Measurements from ENCODE around the gene NMNAT2. TPM values are rescaled to one million over a fixed set of nuclear protein-coding genes. Genes with fewer than 3 reads are reported as not detected.

Gene NMNAT2
- total RNA-seq, 1 experiment from 2014 or later: not detected

DNA sequence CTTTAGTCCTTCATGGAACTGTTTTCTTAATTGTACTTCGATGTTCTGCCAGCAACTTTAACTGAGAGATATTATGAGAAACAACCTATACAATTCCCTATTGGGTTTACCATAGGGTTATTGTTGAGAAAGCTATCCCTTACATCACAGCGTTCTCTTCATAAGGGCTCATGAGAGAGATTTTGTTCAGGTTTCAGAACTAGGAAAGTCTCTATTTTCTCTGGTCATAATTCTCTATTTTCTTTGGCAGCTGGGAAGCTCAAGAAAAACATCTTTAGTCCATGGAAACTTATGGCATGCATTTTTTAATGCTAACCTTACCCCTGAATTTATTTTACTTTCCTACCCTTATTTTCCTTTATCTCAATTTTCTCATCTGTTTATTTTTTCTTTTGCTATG is 38.2 kb downstream of the NMNAT2 start:
- CTCF ChIA-PET: no interaction called here
- Histone ChIP-seq H3K79me2 (ENCODE audit: insufficient read depth, low read length) (no peaks in the 10 kb centered on the region), H3K4me2 (ENCODE audit: low read length) (no peak overlapping the region), H3K4me3 (replicated peaks in 1 of 2; ENCODE audit: low read depth in 1 of 2, low read length in 2 of 2) (no peak overlapping the region), H3K27ac (ENCODE audit: low read depth, low read length) (no peak overlapping the region), H3K36me3 (ENCODE audit: control insufficient read depth in 1 of 2, insufficient read depth in 2 of 2, low read length in 2 of 2) (no peaks in the 10 kb centered on the region), H3K9ac (ENCODE audit: low read length) (no peak overlapping the region), H3K9me3 (ENCODE audit: control insufficient read depth in 1 of 2, insufficient read depth in 1 of 2, low read depth in 1 of 2, low read length in 2 of 2) (no peaks in the 10 kb centered on the region), H3K27me3 (ENCODE audit: insufficient read depth, low read length) (no peaks in the 10 kb centered on the region), H3K4me1 (ENCODE audit: control insufficient read depth in 1 of 2, insufficient read depth in 2 of 2, low read length in 2 of 2) (no peaks in the 10 kb centered on the region), H4K20me1 (ENCODE audit: insufficient read depth) (no peaks in the 10 kb centered on the region), H2AFZ (ENCODE audit: low read depth, low read length, poor library complexity, severe bottlenecking) (no peak overlapping the region), H3K9me2 (ENCODE audit: insufficient read depth) (no peaks in the 10 kb centered on the region)
- DNase-seq (ENCODE audit: low read depth, low spot score) (no peak), ATAC-seq (no peak)
- BruUV-seq (replicated peaks): no TSS peak
- RAD21 ChIA-PET (ENCODE audit: low non-redundant PET in 1 of 2, low total read pairs in 2 of 2, uncharacterized antibody in 2 of 2, unreplicated experiment in 2 of 2): no interaction called here
- intact Hi-C loops (cut with micrococcal nuclease): no loop called here
- TF ChIP-seq, protein P1, sequence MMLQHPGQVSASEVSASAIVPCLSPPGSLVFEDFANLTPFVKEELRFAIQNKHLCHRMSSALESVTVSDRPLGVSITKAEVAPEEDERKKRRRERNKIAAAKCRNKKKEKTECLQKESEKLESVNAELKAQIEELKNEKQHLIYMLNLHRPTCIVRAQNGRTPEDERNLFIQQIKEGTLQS (IDR thresholded peaks at IDR 0.05): no peak
- TF ChIP-seq EGR1 (IDR thresholded peaks at IDR 0.05; ENCODE audit: low read depth) (no peak), JUND (IDR thresholded peaks at IDR 0.05) (no peak), POLR2A (IDR thresholded peaks at IDR 0.05; ENCODE audit: borderline replicate concordance, extremely low read depth, insufficient read depth, insufficient read length) (no peak), CBX3 (IDR thresholded peaks at IDR 0.05; ENCODE audit: low read depth) (no peak), POLR2AphosphoS5 (IDR thresholded peaks at IDR 0.05; ENCODE audit: low read depth, low read length) (no peak), SP1 (IDR thresholded peaks at IDR 0.05; ENCODE audit: low read depth) (no peak), EZH2 (IDR thresholded peaks at IDR 0.05) (no peak), FOSL1 (IDR thresholded peaks at IDR 0.05; ENCODE audit: low read depth) (no peak)
- TF ChIP-seq, protein P2, sequence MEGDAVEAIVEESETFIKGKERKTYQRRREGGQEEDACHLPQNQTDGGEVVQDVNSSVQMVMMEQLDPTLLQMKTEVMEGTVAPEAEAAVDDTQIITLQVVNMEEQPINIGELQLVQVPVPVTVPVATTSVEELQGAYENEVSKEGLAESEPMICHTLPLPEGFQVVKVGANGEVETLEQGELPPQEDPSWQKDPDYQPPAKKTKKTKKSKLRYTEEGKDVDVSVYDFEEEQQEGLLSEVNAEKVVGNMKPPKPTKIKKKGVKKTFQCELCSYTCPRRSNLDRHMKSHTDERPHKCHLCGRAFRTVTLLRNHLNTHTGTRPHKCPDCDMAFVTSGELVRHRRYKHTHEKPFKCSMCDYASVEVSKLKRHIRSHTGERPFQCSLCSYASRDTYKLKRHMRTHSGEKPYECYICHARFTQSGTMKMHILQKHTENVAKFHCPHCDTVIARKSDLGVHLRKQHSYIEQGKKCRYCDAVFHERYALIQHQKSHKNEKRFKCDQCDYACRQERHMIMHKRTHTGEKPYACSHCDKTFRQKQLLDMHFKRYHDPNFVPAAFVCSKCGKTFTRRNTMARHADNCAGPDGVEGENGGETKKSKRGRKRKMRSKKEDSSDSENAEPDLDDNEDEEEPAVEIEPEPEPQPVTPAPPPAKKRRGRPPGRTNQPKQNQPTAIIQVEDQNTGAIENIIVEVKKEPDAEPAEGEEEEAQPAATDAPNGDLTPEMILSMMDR (IDR thresholded peaks at IDR 0.05 in 2 of 3, conservative IDR thresholded peaks at IDR 0.05 in 1 of 3; ENCODE audit: borderline replicate concordance in 1 of 3, insufficient read depth in 1 of 3, low read depth in 2 of 3, low read length in 2 of 3): no peak
- TF ChIP-seq, protein P3, sequence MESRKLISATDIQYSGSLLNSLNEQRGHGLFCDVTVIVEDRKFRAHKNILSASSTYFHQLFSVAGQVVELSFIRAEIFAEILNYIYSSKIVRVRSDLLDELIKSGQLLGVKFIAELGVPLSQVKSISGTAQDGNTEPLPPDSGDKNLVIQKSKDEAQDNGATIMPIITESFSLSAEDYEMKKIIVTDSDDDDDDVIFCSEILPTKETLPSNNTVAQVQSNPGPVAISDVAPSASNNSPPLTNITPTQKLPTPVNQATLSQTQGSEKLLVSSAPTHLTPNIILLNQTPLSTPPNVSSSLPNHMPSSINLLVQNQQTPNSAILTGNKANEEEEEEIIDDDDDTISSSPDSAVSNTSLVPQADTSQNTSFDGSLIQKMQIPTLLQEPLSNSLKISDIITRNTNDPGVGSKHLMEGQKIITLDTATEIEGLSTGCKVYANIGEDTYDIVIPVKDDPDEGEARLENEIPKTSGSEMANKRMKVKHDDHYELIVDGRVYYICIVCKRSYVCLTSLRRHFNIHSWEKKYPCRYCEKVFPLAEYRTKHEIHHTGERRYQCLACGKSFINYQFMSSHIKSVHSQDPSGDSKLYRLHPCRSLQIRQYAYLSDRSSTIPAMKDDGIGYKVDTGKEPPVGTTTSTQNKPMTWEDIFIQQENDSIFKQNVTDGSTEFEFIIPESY (IDR thresholded peaks at IDR 0.05; ENCODE audit: extremely low read depth, insufficient replicate concordance, low read length): no peak
- TF ChIP-seq, protein P4, sequence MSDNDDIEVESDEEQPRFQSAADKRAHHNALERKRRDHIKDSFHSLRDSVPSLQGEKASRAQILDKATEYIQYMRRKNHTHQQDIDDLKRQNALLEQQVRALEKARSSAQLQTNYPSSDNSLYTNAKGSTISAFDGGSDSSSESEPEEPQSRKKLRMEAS (IDR thresholded peaks at IDR 0.05): no peak
- TF ChIP-seq, protein P5, sequence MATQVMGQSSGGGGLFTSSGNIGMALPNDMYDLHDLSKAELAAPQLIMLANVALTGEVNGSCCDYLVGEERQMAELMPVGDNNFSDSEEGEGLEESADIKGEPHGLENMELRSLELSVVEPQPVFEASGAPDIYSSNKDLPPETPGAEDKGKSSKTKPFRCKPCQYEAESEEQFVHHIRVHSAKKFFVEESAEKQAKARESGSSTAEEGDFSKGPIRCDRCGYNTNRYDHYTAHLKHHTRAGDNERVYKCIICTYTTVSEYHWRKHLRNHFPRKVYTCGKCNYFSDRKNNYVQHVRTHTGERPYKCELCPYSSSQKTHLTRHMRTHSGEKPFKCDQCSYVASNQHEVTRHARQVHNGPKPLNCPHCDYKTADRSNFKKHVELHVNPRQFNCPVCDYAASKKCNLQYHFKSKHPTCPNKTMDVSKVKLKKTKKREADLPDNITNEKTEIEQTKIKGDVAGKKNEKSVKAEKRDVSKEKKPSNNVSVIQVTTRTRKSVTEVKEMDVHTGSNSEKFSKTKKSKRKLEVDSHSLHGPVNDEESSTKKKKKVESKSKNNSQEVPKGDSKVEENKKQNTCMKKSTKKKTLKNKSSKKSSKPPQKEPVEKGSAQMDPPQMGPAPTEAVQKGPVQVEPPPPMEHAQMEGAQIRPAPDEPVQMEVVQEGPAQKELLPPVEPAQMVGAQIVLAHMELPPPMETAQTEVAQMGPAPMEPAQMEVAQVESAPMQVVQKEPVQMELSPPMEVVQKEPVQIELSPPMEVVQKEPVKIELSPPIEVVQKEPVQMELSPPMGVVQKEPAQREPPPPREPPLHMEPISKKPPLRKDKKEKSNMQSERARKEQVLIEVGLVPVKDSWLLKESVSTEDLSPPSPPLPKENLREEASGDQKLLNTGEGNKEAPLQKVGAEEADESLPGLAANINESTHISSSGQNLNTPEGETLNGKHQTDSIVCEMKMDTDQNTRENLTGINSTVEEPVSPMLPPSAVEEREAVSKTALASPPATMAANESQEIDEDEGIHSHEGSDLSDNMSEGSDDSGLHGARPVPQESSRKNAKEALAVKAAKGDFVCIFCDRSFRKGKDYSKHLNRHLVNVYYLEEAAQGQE (IDR thresholded peaks at IDR 0.05; ENCODE audit: low read depth): no peak
- POLR2A ChIA-PET: no interaction called here

Measured in HCT116 (cell line).